Endothelial cell (in vitro differentiated cells): Measurements from ENCODE around the gene PLAAT1. TPM values are rescaled to one million over a fixed set of nuclear protein-coding genes. Genes with fewer than 3 reads are reported as not detected.

Source experiments
- DNase-seq: peaks from one replicate; pipeline ENCODE4 v3.0.0; 2021; ENCODE audit warnings: low spot score
- H3K27ac Mint-ChIP-seq: one replicate; pipeline ENCODE4 v1.8.0; 2021; ENCODE audit warnings: mixed read lengths, inconsistent platforms; ENCODE audit not compliant: unreplicated experiment
- H3K27me3 Mint-ChIP-seq: one replicate; pipeline ENCODE4 v1.8.0; 2021; ENCODE audit warnings: mild to moderate bottlenecking, moderate library complexity, mixed read lengths, inconsistent platforms; ENCODE audit not compliant: unreplicated experiment
- H3K36me3 Mint-ChIP-seq: one replicate; pipeline ENCODE4 v1.8.0; 2021; ENCODE audit warnings: mild to moderate bottlenecking, low read depth, mixed read lengths, inconsistent platforms; ENCODE audit not compliant: unreplicated experiment
- H3K4me1 Mint-ChIP-seq: one replicate; pipeline ENCODE4 v1.8.0; 2021; ENCODE audit warnings: mild to moderate bottlenecking, mixed read lengths, inconsistent platforms; ENCODE audit not compliant: unreplicated experiment
- H3K4me3 Mint-ChIP-seq: one replicate; pipeline ENCODE4 v1.8.0; 2021; ENCODE audit warnings: mild to moderate bottlenecking, mixed read lengths, inconsistent platforms; ENCODE audit not compliant: unreplicated experiment
- H3K9me3 Mint-ChIP-seq: one replicate; pipeline ENCODE4 v1.8.0; 2021; ENCODE audit warnings: mixed read lengths, inconsistent platforms; ENCODE audit not compliant: unreplicated experiment
- CTCF ChIP-seq: fragments of 200-600 bp; sonication (generic); IDR thresholded peaks from one replicate; pipeline ENCODE4 v1.5.0; 2021; ENCODE audit warnings: antibody characterized with exemption; ENCODE audit not compliant: unreplicated experiment
- long read RNA-seq: library from polyadenylated mRNA; unstranded; transcript quantifications from one replicate; pipeline ENCODE4 v2.0.0, GENCODE V29; 2020; ENCODE audit not compliant: unreplicated experiment
- total RNA-seq: library from RNA; stranded (reverse); fragmentation: NEBNext Ultra II Directional; extraction: Animal tissue kit (Norgen Biotek cat#: 25700); gene quantifications from one replicate; pipeline ENCODE4 v1.2.1, GENCODE V29; 2021; ENCODE audit not compliant: unreplicated experiment

The PLAAT1 gene
- 1.7 TPM for total RNA-seq
- long read RNA-seq, result 0 reads

DNA sequence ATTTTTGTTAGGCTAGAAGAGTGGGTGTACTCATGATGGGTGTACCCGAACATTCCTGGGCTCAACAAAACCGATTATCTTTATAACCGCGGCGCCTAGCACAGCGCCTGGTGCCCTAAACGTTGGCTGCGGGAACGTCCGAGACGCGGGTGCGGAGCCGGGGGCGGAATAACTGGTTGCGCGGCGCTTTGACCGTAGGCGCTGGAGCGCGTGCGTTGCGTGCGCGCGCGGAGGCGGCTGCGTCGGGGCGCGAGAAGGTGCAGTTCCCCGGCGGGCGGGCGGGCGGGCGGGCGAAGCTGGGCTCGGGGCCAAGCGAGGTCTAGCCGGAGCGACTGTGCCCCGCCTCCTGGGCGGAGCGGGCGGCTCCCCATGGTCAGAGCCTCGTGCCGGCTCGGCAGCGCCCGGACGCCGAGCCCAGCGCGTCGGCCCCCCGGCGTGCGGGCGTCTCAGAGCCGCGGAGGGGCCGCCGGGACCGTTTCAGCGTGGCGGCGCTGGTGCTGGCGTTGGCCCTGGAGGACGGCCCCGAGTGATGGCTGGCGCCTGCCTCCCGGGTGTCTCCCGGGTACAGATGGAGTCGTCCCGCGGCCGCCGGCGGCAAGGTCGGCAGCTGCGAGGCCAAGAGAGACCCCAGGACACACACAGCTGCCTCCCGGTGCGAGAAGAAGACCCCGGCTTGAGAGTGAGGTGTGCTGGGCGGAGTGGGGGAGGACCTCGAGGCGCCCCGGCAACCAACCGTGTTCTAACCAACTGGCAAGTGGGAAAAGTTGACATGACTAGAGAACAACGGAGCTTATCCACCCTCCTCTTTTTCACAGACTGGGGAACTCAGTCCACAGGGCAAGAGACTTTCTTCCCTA is at the start of gene PLAAT1:
Gene PLAAT1 (plus strand): TSS at position 373 of the 857 bp plus-strand sequence. CDS start 14,429 bp downstream, outside the sequence.
- Mint-ChIP-seq H3K9me3 (no peaks in the 10 kb centered on the region), H3K36me3 (no peaks in the 10 kb centered on the region), H3K27me3 (no peaks in the 10 kb centered on the region), H3K4me3 (peak within 1 kb of the TSS; percentile 93), H3K4me1 (peaks cover 6% of the 10 kb centered on the region), H3K27ac (no peak within 1 kb of the TSS)
- no peak for TF ChIP-seq CTCF
- peak; percentile 72 for DNase-seq

DNA sequence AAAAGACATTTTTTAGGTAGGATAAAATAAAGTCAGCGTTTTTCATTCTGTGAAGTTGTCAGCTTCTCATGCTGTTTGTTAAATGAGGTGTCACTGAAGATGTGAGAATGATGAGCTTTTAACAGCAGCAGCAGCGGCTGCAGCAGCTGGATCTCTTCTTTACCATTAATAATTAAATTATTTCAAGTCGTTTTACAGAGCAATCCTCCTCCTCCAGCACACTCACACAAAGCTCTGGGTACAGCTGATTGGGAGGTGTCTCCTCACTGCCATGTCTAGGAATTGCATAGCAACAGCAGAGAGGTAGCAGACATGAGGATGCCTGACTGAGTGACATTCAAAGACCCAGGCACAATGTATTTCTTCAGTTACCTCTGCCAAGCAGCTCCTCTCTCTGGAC is 46.7 kb upstream of the PLAAT1 start:
- no peak for TF ChIP-seq CTCF

DNA sequence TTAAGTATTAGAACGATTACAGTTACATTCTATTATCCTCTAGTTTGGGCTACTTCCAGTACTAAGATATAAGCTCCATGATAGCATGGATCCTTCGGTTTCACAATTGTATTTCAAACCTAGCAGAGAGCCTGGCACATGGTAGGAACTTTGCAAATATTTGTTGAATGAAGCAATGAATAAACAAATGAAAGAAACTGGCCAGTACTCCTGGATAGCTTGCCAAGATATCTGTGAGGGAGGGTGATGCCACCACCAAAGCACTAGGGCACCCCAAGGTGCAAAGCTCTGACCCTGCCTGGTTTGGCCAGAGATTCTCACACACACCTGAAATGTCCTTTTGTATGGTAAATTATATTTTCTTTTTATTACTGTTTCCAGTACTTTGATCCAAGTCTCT is 44.3 kb upstream of the PLAAT1 start:
- no peaks in the 10 kb centered on the region for H3K9me3 Mint-ChIP-seq
- no peaks in the 10 kb centered on the region for H3K36me3 Mint-ChIP-seq
- no peak overlapping the region for H3K27ac Mint-ChIP-seq
- H3K4me1 Mint-ChIP-seq, result no peaks in the 10 kb centered on the region
- no peak for DNase-seq
- no peak overlapping the region for H3K4me3 Mint-ChIP-seq
- TF ChIP-seq CTCF, result no peak
- H3K27me3 Mint-ChIP-seq, result no peaks in the 10 kb centered on the region

More for the DNA sequence above, 46.7 kb upstream of the PLAAT1 start:
- DNase-seq, result no peak
- Mint-ChIP-seq H3K4me1 (no peaks in the 10 kb centered on the region), H3K4me3 (no peak overlapping the region), H3K27ac (no peak overlapping the region), H3K36me3 (no peaks in the 10 kb centered on the region), H3K27me3 (no peaks in the 10 kb centered on the region), H3K9me3 (no peaks in the 10 kb centered on the region)

DNA sequence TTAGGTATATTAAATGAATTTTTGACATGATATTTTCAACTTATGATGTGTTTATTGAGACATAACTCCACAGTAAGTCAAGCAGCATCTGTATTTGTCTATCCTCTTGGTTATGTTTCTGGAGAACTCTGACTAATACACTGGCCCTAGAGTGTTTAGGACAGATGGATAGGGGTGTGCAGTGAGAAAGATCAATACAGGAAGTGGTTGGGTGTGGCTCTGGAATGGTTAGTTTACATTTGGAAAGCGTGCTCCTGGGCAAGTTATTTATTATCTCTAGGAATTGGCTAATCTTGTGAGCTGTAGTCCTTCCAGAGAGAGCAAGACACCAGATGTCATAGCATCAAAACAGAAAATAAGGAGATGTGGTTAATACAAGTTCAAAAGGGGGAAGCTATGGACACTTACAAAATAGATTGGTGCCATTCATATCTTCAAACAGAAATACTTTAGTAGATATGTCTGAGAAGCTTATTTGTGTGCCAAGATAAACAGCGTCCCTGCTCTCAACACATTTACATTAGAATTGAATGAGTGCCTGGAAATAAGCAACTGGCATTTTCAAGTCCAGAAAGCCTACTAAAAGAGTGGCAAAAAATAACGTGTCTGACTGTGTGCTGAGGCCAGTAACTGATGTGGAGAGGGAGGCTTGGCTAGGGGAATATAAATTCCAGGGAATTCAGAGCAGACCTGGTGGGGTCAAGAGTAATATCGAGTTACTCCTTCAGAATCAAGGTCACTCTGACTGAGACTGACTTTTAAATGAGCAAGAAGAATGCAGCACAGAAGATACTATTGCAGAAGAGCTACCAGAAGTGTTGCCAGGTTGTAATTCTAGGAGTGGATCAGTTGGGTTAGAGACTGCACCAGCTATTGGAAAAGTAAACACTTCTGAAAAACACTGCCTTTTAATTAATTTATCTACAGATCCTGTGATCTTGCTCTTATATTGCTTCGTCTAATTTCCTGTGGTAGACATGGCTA is 33.4 kb upstream of the PLAAT1 start:
- peaks cover 2% of the 10 kb centered on the region for H3K27me3 Mint-ChIP-seq
- no peak overlapping the region for H3K4me3 Mint-ChIP-seq
- H3K27ac Mint-ChIP-seq, result no peak overlapping the region

More for the DNA sequence above, 33.4 kb upstream of the PLAAT1 start:
- no peak for DNase-seq
- no peaks in the 10 kb centered on the region for H3K36me3 Mint-ChIP-seq
- H3K4me1 Mint-ChIP-seq, result no peaks in the 10 kb centered on the region
- no peak for TF ChIP-seq CTCF
- H3K9me3 Mint-ChIP-seq, result no peaks in the 10 kb centered on the region
